NCI-H748 (cell line): ENCODE results near the gene MRPL20.
"Not testable (repeated sequence)": the region's sequence is repeated elsewhere in the genome, so short reads cannot be mapped to it uniquely, and the experiment has no call there.

Experiments
- DNase-seq: peaks from one replicate; lab custom pipeline; 2025; ENCODE audit not compliant: unreplicated experiment; lab: John Stamatoyannopoulos, UW

MRPL20 gene

DNA sequence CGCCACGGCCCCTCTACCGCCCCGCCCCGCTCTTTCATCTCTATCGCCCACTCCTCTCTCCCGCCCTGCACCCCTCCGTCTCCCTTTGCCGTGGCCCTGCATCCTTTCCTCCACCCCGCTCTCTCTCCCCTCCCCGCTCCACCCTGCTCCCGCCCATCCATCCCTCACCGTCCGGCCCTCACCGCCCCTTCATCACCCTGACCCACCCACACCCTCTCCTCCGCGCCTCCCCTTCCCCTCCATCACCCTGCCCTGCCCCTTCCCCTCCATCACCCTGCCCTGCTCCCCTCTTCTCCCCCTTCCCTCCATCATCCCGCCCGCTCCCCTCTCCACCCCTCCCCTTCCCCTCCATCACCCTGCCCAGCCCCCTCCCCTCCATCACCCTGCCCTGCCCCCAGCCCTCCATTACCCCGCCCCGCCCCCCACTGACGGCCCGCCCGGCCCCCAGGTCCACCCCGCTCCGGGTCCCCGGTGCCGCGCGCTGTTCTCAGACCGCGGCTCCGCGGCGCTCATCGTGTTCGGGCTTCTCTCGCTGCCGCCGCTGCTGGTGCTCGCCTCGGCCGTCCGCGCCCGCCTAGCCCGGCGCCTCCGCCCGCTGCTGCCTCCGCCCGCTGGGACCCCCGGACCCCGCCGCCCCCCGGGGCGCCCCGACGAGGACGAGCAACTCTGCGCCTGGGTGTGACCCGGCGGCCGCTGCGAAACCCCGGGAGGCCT is 20.2 kb upstream of the MRPL20 start:
- DNase-seq: peak; percentile 26

DNA sequence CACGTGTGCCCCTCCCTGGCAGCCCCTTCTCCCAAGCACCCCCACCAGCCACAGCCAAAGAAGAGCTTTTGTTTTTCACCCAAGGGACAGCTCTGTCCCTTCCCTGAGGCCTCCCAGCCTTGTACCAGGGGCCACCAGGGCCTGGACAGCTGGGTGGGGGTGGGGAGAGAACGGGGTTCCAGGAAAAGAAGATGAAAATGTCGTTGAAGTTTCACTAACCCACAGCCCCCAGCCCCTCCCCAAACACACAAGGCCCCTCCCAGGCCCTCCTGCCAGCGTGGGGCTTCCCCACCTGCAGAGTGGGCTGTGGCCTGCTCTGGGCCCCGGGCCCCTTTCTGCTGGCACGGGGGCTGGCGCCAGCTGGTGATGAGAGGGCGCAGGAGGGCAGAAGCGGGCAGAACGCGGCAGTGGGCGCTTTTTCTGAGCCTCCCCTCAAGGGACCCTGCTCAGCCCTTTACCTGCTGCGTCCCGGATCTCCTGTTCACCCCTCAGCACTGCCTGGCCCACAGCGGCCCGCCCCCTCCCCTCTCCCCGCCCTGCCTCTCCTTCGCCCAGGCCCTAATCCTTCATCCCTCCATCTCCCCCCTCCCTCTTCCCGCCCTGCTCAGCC is 19.5 kb upstream of the MRPL20 start:
- DNase-seq: no peak

DNA sequence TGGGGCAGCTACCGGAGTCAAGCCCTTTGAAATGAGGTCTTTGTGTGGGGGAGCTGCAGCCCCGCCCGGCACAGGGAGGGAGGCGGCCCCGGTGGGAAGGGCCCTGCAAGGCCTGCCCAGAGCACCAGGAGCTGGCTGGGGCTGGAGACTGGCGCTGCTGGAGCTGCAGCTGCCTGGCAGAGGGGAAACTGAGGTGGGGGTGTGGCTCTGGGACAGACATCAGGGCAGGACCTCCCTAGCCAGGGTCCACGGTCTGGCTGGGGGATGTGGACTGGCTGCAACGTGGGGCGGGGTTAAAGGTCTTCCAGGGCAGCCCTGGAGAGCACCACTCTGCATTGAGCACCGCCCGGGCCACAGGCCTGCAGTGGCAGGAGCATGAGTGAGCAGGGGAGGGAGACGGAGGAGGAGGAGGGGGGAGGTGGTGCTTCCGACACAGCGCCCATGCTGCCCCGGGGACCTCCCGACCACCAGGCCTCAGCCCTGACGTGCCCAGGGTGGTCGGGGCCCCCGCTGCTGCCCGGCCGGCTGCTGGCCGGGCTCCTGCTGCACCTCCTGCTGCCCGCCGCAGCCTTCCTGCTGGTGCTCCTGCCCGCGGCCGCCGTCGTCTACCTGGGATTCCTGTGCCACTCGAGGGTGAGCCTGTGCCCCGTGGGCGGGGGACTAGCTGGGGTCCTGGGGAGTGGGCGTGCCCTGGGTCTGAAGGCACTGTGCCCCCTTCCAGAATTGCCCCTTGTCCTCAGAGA is 18.8 kb upstream of the MRPL20 start:
- DNase-seq: no peak

DNA sequence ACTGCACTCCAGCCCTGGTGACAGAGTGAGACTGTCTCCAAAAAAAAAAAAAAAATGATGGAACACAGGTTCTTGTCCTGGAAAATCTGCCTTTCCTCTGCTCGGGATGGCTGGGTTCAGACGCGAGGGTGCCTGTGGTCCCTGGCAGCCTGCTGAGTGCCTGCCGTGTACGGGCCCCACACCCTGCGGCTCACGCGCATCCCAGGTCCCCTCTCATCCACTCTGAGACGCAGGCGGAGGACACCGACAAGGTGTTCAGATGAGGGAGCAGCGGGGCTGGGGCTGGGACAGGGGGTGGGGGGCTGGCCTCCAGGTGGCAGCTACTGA is 18.3 kb upstream of the MRPL20 start:
- DNase-seq: no peak

DNA sequence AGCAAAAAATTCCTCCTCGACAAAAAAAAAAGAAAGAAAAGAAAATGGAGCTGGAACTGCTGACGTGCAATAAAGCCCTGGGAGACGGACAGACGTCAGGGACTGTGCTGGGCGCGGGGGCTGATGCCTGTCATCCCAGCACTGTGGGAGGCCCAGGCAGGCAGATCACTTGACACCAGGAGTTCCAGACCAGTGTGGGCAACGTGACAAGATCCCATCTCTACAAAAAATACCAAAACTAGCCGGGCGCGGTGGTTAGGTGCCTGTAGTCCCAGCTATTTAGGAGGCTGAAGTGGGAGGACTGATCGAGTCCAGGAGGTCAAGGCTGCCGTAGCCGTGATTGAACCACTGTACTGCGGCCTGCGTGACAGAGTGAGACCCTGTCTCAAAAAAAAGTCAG is 17.6 kb upstream of the MRPL20 start:
- DNase-seq: no peak

DNA sequence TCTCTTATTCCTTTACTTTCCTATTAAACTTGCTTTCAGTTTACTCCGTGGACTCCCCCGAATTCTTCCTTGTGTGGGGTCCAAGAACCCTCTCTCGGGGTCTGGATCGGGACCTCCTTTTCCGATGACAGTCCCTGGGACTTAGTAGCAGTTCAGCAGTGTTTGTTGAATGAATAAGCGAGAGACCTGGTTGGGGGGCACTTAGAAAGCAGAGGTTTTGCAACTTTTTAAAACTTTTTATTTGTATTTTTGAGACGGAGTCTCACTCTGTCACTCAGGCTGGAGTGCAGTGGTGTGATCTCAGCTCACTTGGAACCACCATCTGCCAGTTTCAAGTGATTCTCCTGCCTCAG is 16.1 kb upstream of the MRPL20 start:
- no peak for DNase-seq

DNA sequence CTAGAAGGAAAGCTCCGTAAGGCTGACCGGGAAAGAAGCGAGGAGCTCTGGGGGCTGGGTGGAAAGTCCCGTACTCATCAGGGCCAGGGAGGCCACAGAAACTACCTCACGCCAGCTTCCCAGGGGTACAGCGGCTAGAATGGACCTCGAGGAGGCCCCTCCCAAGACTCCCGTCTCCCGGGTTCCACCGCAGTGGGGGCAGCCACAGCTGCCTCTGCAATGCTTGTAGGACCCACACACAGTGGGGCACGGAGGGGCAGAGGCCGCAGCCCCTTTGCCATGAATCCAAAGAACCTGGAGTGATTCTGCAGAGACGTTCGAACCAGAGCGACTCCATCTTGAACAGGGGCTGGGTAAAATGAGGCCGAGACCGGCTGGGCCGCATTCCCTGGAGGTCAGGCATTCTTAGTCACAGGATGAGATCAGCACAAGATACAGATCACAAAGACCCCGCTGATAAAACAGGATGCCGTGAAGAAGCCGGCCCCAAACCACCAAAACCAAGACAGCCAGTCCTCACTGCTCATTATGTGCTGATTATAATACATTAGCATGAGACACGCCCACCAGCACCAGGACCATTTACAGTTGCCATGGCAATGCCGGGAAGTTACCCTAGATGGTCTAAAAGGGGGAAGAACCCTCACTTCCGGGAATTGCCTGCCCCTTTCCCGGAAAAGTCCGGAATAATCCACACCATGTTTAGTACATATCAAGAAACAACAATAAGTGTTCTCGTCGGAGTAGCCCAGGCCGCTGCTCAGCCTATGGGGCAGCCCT is 15.6 kb upstream of the MRPL20 start:
- DNase-seq: no peak

DNA sequence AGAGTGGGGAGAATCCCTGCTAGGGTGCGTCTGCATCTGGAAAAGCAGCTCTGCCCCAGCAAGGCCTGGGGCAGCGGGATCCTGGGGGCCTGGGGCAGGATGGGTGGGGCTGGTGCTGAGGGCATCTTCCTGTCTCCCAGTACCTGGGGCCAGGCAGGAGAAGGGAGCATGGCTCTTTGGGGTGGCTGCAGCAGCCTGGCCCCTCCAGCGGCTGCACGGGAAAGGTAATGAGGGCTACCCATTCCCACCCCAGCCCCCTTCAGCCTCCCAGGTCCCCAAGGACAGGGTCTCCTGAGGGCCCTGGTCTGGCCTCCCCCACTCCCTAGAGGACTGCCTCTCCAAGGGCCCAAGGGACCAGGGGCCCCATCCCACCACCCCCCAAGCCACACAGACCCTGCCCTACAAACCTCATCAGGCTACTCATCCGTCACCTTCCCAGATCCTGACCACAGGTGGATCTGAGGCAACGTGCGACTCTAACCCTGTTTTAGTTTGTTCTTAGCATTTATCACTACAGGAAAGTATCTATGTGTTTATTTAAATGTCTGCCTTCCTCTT is 14.9 kb upstream of the MRPL20 start:
- DNase-seq: no peak

DNA sequence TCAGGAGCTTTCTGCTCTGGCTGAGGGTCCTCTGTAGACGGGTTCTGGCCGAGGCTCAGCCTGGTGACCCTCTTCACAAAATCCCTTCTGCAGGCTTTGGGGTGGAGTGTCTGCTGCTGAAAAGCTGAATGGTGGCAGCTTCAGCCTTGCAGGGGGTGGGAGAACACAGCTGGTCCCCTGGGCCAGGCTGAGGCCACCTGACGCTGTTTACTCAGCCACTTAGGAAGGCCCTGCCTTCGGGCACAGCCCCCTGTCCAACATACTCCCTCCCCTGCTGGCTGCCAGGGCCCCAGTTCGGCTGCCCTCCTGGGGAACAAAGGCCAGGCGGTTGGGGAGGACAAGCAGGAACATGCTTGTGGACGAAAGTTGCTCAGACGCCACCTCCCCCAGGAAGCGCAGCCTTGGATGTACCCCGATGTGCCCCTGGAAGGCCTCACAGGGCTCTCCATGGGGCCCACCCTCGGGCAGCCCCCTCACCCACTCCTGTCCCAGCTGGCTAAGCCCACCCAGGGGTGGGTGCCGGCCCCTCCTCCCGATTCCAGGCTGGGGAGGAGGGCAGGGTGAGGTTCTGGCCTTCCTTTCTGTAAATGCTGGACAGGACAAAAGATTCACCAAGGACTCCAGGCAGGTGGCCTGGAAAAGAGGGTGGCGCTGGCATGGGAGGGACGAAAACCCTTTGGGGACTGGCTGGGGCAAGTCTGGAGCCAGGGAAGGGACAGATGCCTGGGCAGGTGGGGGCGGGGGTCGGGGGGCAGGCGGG is 14.2 kb upstream of the MRPL20 start, which contains the start of gene ANKRD65:
Gene ANKRD65 (minus strand): TSS at position 130 of the 760 bp plus-strand sequence. CDS start 271 bp downstream, outside the sequence.
- peak; percentile 24 for DNase-seq

DNA sequence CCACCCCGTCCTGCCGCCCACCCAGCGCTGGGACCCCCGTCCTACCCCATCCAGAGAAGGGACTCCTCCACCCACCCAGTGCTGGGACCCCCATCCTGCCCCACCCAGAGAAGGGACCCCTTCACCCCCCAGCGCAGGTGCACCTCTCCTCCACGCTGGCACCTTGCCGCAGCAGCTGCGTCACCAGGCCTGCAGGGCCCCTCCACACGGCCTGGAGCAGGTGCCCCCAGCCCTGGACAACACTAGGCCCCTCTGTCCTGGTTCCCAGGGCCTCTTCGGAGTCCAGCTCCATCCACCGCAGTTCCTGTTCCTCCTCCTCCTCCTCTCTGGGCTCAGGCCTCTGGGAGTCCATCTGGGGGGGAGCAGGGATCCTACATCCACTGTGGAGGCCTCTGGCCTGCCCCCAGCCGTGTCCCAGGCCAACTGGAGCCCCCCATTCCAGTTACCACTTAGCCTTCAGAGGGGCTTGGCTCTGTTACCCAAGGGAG is 13.6 kb upstream of the MRPL20 start:
- DNase-seq: no peak

DNA sequence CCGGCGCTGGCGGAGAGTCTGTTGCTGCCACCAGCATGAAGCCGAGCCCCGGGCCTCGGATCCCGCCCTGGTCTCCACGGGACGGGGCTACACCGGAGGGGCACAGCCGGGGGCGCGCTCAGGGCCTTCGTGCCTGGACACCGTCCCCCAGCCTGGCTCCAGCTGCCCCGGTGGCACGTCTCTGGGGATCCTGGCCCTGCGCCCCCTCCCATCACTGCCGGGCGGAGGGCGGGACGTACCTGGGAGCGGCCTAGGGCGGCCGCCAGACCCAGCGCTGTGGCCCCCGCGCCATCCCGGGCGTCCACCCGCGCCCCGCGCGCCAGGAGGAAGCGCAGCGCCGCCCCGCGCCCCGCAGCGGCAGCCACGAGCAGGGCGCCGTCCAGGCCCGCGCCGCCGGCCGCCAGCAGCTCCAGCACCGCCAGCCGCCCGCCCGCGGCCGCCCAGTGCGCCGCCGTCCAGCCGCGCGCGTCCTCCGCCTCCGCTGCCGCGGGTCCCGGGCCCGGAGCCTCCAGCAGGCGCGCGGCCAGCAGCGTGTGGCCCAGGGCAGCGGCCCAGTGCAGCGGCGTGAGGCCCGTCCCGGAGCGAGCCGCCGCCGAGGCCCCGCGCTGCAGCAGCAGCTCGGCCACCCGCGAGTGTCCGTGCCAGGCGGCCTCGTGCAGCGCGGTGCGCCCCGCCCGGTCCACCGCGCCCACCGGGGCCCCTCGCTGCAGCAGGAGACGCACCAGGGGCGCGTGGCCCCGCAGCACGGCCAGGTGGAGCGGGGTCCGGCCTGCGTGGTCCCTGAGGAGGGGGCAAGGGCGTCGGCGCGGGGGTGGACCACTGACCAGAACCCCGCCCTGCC is 12.9 kb upstream of the MRPL20 start:
- no peak for DNase-seq

DNA sequence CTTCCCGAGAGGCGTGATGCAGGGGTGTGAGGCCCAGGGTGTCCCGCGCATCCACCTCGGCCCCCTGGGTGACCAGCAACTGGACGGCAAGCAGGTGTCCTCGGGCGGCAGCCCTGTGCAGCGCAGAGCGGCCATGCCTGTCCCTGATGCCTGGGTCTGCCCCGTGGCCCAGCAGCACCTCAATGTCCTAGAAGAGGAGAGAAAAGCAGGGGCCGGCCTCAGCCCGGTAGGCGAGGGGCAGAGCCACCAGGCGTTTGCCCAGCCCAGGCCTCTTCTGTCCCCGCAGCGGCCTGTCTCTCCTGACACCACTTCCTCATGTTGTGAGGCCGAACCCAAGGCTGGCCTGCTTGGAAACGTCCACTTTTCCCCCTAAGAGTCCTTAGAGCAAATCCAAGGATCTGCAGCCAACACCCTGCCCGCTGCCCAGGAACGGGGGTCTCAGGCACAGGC is 12.3 kb upstream of the MRPL20 start:
- no peak for DNase-seq

DNA sequence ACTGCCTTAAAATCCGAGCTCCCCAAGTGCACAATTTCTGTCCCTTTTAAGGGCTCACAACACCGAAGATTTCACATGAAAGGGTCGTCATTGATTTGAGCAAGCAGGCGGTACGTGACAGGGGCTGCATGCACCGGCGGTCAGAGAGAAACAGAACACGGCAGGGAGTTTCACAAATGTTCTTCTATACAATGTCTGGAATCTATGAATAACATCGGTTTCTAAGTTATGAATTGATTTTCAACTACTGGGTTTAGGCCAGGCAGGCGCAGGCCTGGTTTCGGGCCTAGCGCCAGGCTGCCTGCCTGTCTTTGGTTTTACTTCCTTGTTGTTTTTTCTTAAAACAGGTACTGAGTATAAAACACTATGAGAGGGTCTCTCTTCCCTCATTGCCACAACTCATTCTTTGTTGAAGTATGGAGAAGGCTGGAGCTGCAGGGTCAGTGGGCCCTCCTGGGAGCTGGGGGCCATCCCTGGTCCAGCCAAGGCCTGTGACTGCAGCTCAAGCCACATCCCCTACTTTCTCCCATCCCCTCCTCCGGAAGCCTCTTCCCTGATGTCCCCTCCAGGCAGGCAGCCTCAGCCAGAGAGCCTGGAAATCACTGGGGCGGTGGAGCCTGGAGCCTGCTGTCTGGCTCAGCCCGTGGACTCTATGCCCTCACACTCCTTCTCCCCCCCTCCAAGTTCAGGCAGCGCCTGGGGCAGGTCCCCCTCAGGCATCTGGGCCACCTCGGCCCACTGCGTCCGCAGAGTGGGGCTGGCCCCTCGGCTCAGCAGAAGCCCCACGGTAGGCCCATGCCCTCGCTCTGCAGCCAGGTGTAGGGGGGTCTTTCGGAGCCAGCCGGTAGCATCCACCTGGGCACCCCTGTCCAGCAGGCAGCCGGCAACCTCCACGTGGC is 11.6 kb upstream of the MRPL20 start:
- DNase-seq: no peak

DNA sequence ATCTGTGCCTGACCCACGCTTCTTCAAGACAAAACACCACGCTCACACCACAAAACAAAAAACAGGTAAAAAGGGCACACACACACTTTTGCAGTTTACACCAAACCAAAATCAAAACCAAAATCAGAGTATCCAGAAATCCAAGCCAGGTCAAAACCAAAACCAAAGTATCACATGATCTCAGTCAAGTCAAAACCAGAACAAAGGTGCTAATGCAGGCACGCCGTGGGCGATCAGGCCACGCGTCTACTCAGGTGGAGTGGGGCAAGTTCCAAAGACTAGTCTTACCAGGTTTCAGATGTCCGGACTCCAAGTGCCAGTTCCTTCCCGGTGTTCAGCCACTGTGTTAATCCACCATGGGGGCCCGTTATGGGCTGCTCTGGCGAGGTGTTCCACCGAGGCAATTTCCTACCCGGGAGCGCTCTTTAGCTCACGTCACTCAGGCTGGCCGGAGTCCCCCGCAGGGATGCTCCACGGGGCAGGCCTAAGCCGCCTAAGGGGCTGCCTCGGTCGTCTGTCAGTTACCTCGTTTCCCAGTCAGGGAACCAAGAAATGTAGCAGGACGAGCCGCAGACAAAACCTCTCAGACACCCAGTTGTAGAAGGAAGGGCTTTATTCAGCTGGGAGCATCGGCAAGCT is 10.9 kb upstream of the MRPL20 start:
- not testable (repeated sequence) for DNase-seq

DNA sequence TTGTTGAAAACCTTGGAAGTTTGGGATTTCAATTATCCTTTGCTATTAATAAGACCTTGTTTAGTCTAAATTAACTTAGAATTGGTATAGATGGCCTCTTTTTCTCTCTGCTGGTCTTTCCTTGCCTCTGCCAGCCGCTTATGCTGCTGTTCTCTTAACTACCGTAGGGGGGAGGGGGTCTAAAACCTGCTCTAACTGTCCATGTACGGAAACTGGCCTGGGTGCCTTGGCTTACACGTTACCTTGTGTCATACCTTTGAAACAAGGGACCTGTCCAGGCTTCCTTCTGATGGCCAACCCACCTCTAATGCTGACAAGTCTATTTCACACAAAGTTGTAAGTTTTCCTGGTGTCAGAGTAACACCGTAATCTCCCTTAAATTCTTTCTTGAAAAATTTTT is 10.3 kb upstream of the MRPL20 start:
- DNase-seq: not testable (repeated sequence)

DNA sequence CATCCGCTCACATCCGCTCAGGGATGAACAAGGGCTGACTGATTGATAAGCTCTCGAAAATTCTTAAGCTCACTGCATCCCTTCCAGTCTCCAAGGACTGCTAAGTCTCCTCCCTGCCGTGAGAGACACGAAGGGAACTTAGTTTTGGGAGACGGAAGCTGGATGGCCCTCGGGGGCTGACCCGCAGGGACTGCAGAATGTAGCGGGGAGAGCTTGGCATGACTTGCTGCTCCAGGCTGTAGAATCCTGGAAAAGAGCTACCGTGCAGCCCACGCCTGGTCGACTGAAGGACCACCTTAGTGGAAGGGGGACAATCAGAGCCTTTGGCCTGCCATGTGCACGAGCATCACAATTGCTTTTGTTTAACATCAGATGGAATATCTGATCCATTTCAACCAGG is 8.7 kb upstream of the MRPL20 start:
- no peak for DNase-seq

DNA sequence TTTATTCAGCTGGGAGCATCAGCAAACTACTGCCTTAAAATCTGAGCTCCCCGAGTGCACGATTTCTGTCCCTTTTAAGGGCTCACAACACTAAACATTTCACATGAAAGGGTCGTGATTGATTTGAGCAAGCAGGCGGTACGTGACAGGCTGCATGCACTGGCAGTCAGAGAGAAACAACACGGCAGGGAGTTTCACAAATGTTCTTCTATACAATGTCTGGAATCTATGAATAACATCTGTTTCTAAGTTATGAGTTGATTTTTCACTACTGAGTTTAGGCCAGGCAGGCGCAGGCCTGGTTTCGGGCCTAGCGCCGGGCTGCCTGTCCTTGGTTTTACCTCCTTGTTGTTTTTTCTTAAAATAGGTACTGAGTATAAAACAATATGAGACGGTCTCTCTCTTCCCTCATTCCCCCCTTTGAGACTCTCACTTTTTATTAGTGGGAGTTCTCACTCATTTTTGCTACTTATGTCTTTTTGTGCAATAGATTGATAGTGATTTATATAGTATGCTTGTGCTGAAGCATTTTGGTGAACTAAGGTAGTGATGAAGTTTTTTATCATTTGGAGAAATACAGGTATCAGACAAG is 5.3 kb upstream of the MRPL20 start:
- DNase-seq: not testable (repeated sequence)

DNA sequence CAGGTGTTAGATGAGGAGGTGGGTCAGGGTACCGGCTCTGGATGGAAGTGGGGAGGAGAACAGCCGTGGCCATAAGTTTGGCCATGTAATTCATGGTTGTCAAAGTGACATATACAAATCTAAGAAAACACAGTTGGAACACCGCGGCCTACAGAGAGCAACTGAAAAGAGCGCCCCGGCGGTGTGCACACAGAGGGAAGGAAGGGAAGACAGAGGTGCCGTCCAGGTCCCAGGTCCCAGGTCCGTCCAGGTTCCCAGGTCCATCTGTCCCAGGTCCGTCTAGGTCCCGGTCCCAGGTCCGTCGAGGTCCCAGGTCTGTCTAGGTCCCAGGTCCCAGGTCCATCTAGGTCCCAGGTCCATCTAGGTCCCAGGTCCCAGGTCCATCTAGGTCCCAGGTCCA is 4.5 kb upstream of the MRPL20 start:
- DNase-seq: no peak
